Measurements from ENCODE around the gene ICAM3. TPM values are rescaled to one million over a fixed set of nuclear protein-coding genes. Genes with fewer than 3 reads are reported as not detected.
A peak's percentile ranks its signal among the peaks of the same experiment; 100 is the strongest.

ICAM3 gene
- total and polyA plus RNA-seq, 9 donors = 5.4 to 7.5 (median 5.8) TPM

- H3K4me3 ChIP-seq (ENCODE audit: low read length) = no peak overlapping the region
- no peaks in the 10 kb centered on the region for H3K9me3 ChIP-seq (replicated peaks; ENCODE audit: control insufficient read depth, low read depth, low read length)
- H3K4me1 ChIP-seq (ENCODE audit: control insufficient read depth, insufficient read depth, low read length) = no peaks in the 10 kb centered on the region
- 100% methylated on average over 1 of the region's 5 CpGs for WGBS (ENCODE audit: insufficient coverage)
- H3K36me3 ChIP-seq (ENCODE audit: control insufficient read depth, insufficient read depth, low read length) = peaks cover 17% of the 10 kb centered on the region
- H3K27ac ChIP-seq (ENCODE audit: low read length) = no peak overlapping the region
- peaks cover 3% of the 10 kb centered on the region for H3K27me3 ChIP-seq (ENCODE audit: control insufficient read depth, insufficient read depth, low read length)
- DNase-seq = no peak
Measured at GRCh38 chr19:10306327-10306726, 33.1 kb downstream of the ICAM3 start.

GRCh38 chr19:10305139-10305806, 34.2 kb downstream of the ICAM3 start:
- Histone ChIP-seq H3K4me1 (ENCODE audit: control insufficient read depth, insufficient read depth, low read length) (no peaks in the 10 kb centered on the region), H3K27me3 (ENCODE audit: control insufficient read depth, insufficient read depth, low read length) (peaks cover 6% of the 10 kb centered on the region), H3K9me3 (replicated peaks; ENCODE audit: control insufficient read depth, low read depth, low read length) (no peaks in the 10 kb centered on the region), H3K4me3 (ENCODE audit: low read length) (no peak overlapping the region), H3K36me3 (ENCODE audit: control insufficient read depth, insufficient read depth, low read length) (peaks cover 9% of the 10 kb centered on the region), H3K27ac (ENCODE audit: low read length) (no peak overlapping the region)
- WGBS (ENCODE audit: insufficient coverage) = 65% methylated on average over 11 of the region's 17 CpGs
- DNase-seq = no peak

- no peak overlapping the region for H3K4me3 ChIP-seq (ENCODE audit: low read length)
- peaks cover 52% of the 10 kb centered on the region for H3K27me3 ChIP-seq (ENCODE audit: control insufficient read depth, insufficient read depth, low read length)
- peaks cover 14% of the 10 kb centered on the region for H3K4me1 ChIP-seq (ENCODE audit: control insufficient read depth, insufficient read depth, low read length)
- H3K27ac ChIP-seq (ENCODE audit: low read length) = no peak overlapping the region
- H3K9me3 ChIP-seq (replicated peaks; ENCODE audit: control insufficient read depth, low read depth, low read length) = no peaks in the 10 kb centered on the region
- peaks cover 5% of the 10 kb centered on the region for H3K36me3 ChIP-seq (ENCODE audit: control insufficient read depth, insufficient read depth, low read length)
- DNase-seq = no peak
- WGBS (ENCODE audit: insufficient coverage) = 47% methylated on average over 9 of the region's 14 CpGs
Measured at GRCh38 chr19:10299545-10300458, 39.6 kb downstream of the ICAM3 start.

GRCh38 chr19:10295847-10296591, 43.4 kb downstream of the ICAM3 start:
- no peaks in the 10 kb centered on the region for H3K36me3 ChIP-seq (ENCODE audit: control insufficient read depth, insufficient read depth, low read length)

GRCh38 chr19:10295305-10295846, 44.0 kb downstream of the ICAM3 start:
- H3K4me3 ChIP-seq (ENCODE audit: low read length) = no peak overlapping the region
- peaks cover 91% of the 10 kb centered on the region for H3K27me3 ChIP-seq (ENCODE audit: control insufficient read depth, insufficient read depth, low read length)
- H3K27ac ChIP-seq (ENCODE audit: low read length) = no peak overlapping the region
- H3K9me3 ChIP-seq (replicated peaks; ENCODE audit: control insufficient read depth, low read depth, low read length) = no peaks in the 10 kb centered on the region
- no peak for DNase-seq
- H3K36me3 ChIP-seq (ENCODE audit: control insufficient read depth, insufficient read depth, low read length) = no peaks in the 10 kb centered on the region
- under 1% methylated on average over 46 of the region's 48 CpGs for WGBS (ENCODE audit: insufficient coverage)
- H3K4me1 ChIP-seq (ENCODE audit: control insufficient read depth, insufficient read depth, low read length) = peaks cover 39% of the 10 kb centered on the region

More at GRCh38 chr19:10295847-10296591, 43.4 kb downstream of the ICAM3 start:
- Histone ChIP-seq H3K4me3 (ENCODE audit: low read length) (no peak overlapping the region), H3K4me1 (ENCODE audit: control insufficient read depth, insufficient read depth, low read length) (peaks cover 33% of the 10 kb centered on the region), H3K9me3 (replicated peaks; ENCODE audit: control insufficient read depth, low read depth, low read length) (no peaks in the 10 kb centered on the region), H3K27ac (ENCODE audit: low read length) (no peak overlapping the region), H3K27me3 (ENCODE audit: control insufficient read depth, insufficient read depth, low read length) (peaks cover 85% of the 10 kb centered on the region)
- under 1% methylated on average over 48 of the region's 58 CpGs for WGBS (ENCODE audit: insufficient coverage)
- no peak for DNase-seq

GRCh38 chr19:10294368-10294697, 45.1 kb downstream of the ICAM3 start:
- peaks cover 94% of the 10 kb centered on the region for H3K27me3 ChIP-seq (ENCODE audit: control insufficient read depth, insufficient read depth, low read length)
- no peak for DNase-seq
- no peaks in the 10 kb centered on the region for H3K9me3 ChIP-seq (replicated peaks; ENCODE audit: control insufficient read depth, low read depth, low read length)
- no peaks in the 10 kb centered on the region for H3K36me3 ChIP-seq (ENCODE audit: control insufficient read depth, insufficient read depth, low read length)
- 4% methylated on average over 21 of the region's 25 CpGs for WGBS (ENCODE audit: insufficient coverage)
- peaks cover 50% of the 10 kb centered on the region for H3K4me1 ChIP-seq (ENCODE audit: control insufficient read depth, insufficient read depth, low read length)
- no peak overlapping the region for H3K27ac ChIP-seq (ENCODE audit: low read length)
- H3K4me3 ChIP-seq (ENCODE audit: low read length) = no peak overlapping the region

- Histone ChIP-seq H3K36me3 (ENCODE audit: control insufficient read depth, insufficient read depth, low read length) (no peaks in the 10 kb centered on the region), H3K4me1 (ENCODE audit: control insufficient read depth, insufficient read depth, low read length) (peaks cover 55% of the 10 kb centered on the region), H3K4me3 (ENCODE audit: low read length) (no peak overlapping the region), H3K9me3 (replicated peaks; ENCODE audit: control insufficient read depth, low read depth, low read length) (no peaks in the 10 kb centered on the region), H3K27ac (ENCODE audit: low read length) (no peak overlapping the region), H3K27me3 (ENCODE audit: control insufficient read depth, insufficient read depth, low read length) (peaks cover 96% of the 10 kb centered on the region)
- 12% methylated on average over 46 of the region's 49 CpGs for WGBS (ENCODE audit: insufficient coverage)
- no peak for DNase-seq
Measured at GRCh38 chr19:10293637-10294367, 45.6 kb downstream of the ICAM3 start.

- WGBS (ENCODE audit: insufficient coverage) = 11% methylated on average over 54 of the region's 56 CpGs
- H3K36me3 ChIP-seq (ENCODE audit: control insufficient read depth, insufficient read depth, low read length) = no peaks in the 10 kb centered on the region
- H3K4me3 ChIP-seq (ENCODE audit: low read length) = peak overlapping the region; percentile 17
- peaks cover 100% of the 10 kb centered on the region for H3K27me3 ChIP-seq (ENCODE audit: control insufficient read depth, insufficient read depth, low read length)
- H3K9me3 ChIP-seq (replicated peaks; ENCODE audit: control insufficient read depth, low read depth, low read length) = no peaks in the 10 kb centered on the region
- H3K4me1 ChIP-seq (ENCODE audit: control insufficient read depth, insufficient read depth, low read length) = peaks cover 60% of the 10 kb centered on the region
- H3K27ac ChIP-seq (ENCODE audit: low read length) = no peak overlapping the region
- no peak for DNase-seq
Measured at GRCh38 chr19:10292789-10293636, 46.4 kb downstream of the ICAM3 start.

Measured in muscle of leg (tissue), 11 donors.